SK-N-SH treated with all-trans-retinoic acid at 6 μM for 48 hours (cell line): ENCODE measurements around the gene MANBA.

Source experiments
- ATAC-seq: fragments of 200-7000 bp; cut with Tn5 transposase; 3 replicates; pipeline ENCODE4 v1.9.1; 2020; ENCODE audit warnings: mild to moderate bottlenecking, moderate library complexity
- ARNTL ChIP-seq: fragments of 450-650 bp; formaldehyde crosslinking; IDR thresholded peaks from 2 replicates; pipeline ENCODE4 v1.5.0; 2020; ENCODE audit warnings: low read depth, mild to moderate bottlenecking, moderate library complexity, borderline replicate concordance
- BACH2 ChIP-seq: fragments of 250-450 bp; sonication (Bioruptor Pico); IDR thresholded peaks from 2 replicates; pipeline ENCODE4 v1.9.0; 2021; ENCODE audit warnings: mild to moderate bottlenecking, borderline replicate concordance
- CREB5 ChIP-seq: fragments of 250-450 bp; sonication (Bioruptor Pico); IDR thresholded peaks from 2 replicates; pipeline ENCODE4 v1.5.1; 2020; ENCODE audit warnings: low read depth, mild to moderate bottlenecking, moderate library complexity
- CSDC2 ChIP-seq: fragments of 250-450 bp; sonication (Bioruptor Pico); IDR thresholded peaks from 2 replicates; pipeline ENCODE4 v1.5.0; 2020; ENCODE audit warnings: mild to moderate bottlenecking, moderate library complexity
- CSRNP3 ChIP-seq: fragments of 250-450 bp; sonication (Bioruptor Pico); IDR thresholded peaks from 2 replicates; pipeline ENCODE4 v1.5.1; 2021; ENCODE audit warnings: mild to moderate bottlenecking, moderate library complexity
- ESRRG ChIP-seq: fragments of 250-450 bp; sonication (Bioruptor Pico); IDR thresholded peaks from 2 replicates; pipeline ENCODE4 v1.6.1; 2021; ENCODE audit warnings: mild to moderate bottlenecking
- GLIS3 ChIP-seq: fragments of 250-450 bp; sonication (Bioruptor Pico); IDR thresholded peaks from 2 replicates; pipeline ENCODE4 v1.5.0; 2020; ENCODE audit warnings: mild to moderate bottlenecking, moderate library complexity
- ISL1 ChIP-seq: fragments of 250-450 bp; sonication (Bioruptor Pico); IDR thresholded peaks from 2 replicates; pipeline ENCODE4 v2.1.2; 2022; ENCODE audit warnings: mild to moderate bottlenecking, moderate library complexity
- OSR1 ChIP-seq: fragments of 250-450 bp; sonication (Bioruptor Pico); IDR thresholded peaks from 2 replicates; pipeline ENCODE4 v1.8.0; 2022; ENCODE audit warnings: moderate library complexity, mild to moderate bottlenecking, inconsistent platforms
- POU6F1 ChIP-seq: fragments of 250-450 bp; sonication (Bioruptor Pico); IDR thresholded peaks from 2 replicates; pipeline ENCODE4 v1.8.0; 2021; ENCODE audit warnings: low read depth, mild to moderate bottlenecking, moderate library complexity, borderline replicate concordance
- PPARA ChIP-seq: fragments of 250-450 bp; sonication (Bioruptor Pico); IDR thresholded peaks from 2 replicates; pipeline ENCODE4 v1.5.0; 2020; ENCODE audit warnings: mild to moderate bottlenecking, borderline replicate concordance
- RARB ChIP-seq: fragments of 250-450 bp; sonication (Bioruptor Pico); IDR thresholded peaks from 2 replicates; pipeline ENCODE4 v1.8.0; 2021; ENCODE audit warnings: mild to moderate bottlenecking, moderate library complexity
- SNAI2 ChIP-seq: fragments of 250-450 bp; sonication (Bioruptor Pico); IDR thresholded peaks from 2 replicates; pipeline ENCODE4 v1.5.0; 2020; ENCODE audit warnings: mild to moderate bottlenecking, moderate library complexity
- TCF4 ChIP-seq: fragments of 250-450 bp; sonication (Bioruptor Pico); IDR thresholded peaks from 2 replicates; pipeline ENCODE4 v1.8.0; 2021; ENCODE audit warnings: mild to moderate bottlenecking, moderate library complexity, borderline replicate concordance
- TOX ChIP-seq: fragments of 250-450 bp; sonication (Bioruptor Pico); IDR thresholded peaks from 2 replicates; pipeline ENCODE4 v1.8.0; 2021; ENCODE audit warnings: mild to moderate bottlenecking, moderate library complexity, borderline replicate concordance
- ZC3H10 ChIP-seq: fragments of 250-450 bp; sonication (Bioruptor Pico); IDR thresholded peaks from 2 replicates; pipeline ENCODE4 v1.5.1; 2021; ENCODE audit warnings: mild to moderate bottlenecking, moderate library complexity
- ZFP3 ChIP-seq: fragments of 250-450 bp; sonication (Bioruptor Pico); IDR thresholded peaks from 2 replicates; pipeline ENCODE4 v1.5.0; 2020; ENCODE audit warnings: mild to moderate bottlenecking, moderate library complexity
- ZFP30 ChIP-seq: fragments of 450-650 bp; formaldehyde crosslinking; IDR thresholded peaks from 2 replicates; pipeline ENCODE4 v1.5.0; 2022; ENCODE audit warnings: mild to moderate bottlenecking, moderate library complexity
- ZNF565 ChIP-seq: fragments of 450-650 bp; formaldehyde crosslinking; conservative IDR thresholded peaks from 2 replicates; pipeline ENCODE4 v1.5.0; 2020; ENCODE audit warnings: low read depth, mild to moderate bottlenecking, moderate library complexity
- ZNF8 ChIP-seq: fragments of 450-650 bp; formaldehyde crosslinking; IDR thresholded peaks from 2 replicates; pipeline ENCODE4 v1.5.0; 2020; ENCODE audit warnings: mild to moderate bottlenecking, moderate library complexity
- TF ChIP-seq, protein P1 (sequence below): fragments of 250-450 bp; sonication (Bioruptor Pico); IDR thresholded peaks from 2 replicates; pipeline ENCODE4 v1.5.0; 2020; ENCODE audit warnings: mild to moderate bottlenecking, moderate library complexity
- TF ChIP-seq, protein P2 (sequence below): fragments of 250-450 bp; sonication (Bioruptor Pico); IDR thresholded peaks from 2 replicates; pipeline ENCODE4 v1.8.0; 2020; ENCODE audit warnings: mild to moderate bottlenecking, moderate library complexity, borderline replicate concordance

MANBA gene

DNA sequence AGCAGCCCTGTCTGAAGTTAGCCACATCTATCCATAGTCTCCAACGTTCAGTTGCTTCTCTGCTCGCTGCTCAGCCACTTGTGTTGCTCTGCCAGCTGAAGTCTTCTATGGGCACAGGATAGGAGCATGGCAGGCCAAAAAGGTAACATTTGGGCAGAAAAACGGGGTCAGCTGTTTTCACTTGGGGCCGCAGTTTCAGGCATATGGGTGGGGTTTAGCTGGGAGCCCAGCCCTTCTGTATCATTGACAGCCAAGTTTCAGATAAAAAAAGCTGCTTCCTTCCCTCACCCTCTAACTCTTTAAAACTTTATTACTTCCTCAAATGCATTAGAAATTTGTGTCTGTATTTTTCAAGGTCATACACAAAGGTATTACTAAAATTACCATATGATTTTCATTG lies 18.4 kb upstream of the MANBA start:
- TF ChIP-seq, protein P1, sequence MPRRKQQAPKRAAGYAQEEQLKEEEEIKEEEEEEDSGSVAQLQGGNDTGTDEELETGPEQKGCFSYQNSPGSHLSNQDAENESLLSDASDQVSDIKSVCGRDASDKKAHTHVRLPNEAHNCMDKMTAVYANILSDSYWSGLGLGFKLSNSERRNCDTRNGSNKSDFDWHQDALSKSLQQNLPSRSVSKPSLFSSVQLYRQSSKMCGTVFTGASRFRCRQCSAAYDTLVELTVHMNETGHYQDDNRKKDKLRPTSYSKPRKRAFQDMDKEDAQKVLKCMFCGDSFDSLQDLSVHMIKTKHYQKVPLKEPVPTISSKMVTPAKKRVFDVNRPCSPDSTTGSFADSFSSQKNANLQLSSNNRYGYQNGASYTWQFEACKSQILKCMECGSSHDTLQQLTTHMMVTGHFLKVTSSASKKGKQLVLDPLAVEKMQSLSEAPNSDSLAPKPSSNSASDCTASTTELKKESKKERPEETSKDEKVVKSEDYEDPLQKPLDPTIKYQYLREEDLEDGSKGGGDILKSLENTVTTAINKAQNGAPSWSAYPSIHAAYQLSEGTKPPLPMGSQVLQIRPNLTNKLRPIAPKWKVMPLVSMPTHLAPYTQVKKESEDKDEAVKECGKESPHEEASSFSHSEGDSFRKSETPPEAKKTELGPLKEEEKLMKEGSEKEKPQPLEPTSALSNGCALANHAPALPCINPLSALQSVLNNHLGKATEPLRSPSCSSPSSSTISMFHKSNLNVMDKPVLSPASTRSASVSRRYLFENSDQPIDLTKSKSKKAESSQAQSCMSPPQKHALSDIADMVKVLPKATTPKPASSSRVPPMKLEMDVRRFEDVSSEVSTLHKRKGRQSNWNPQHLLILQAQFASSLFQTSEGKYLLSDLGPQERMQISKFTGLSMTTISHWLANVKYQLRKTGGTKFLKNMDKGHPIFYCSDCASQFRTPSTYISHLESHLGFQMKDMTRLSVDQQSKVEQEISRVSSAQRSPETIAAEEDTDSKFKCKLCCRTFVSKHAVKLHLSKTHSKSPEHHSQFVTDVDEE (CRISPR knock-in tag): no peak
- TF ChIP-seq POU6F1: no peak
- TF ChIP-seq, all 23 proteins: peak for 0
- ATAC-seq: no peak

GRCh38 chr4:102778720-102779119 lies 18.0 kb upstream of the MANBA start:
- TF ChIP-seq PPARA (CRISPR knock-in tag): no peak
- no peak for TF ChIP-seq CREB5 (CRISPR knock-in tag)
- no peak for TF ChIP-seq ISL1 (CRISPR knock-in tag)
- no peak for TF ChIP-seq CSRNP3 (CRISPR knock-in tag)
- TF ChIP-seq SNAI2: no peak
- TF ChIP-seq, protein P1 (CRISPR knock-in tag): no peak
- TF ChIP-seq ESRRG (CRISPR knock-in tag): no peak
- no peak for TF ChIP-seq OSR1 (CRISPR knock-in tag)
- no peak for TF ChIP-seq ZNF565 (CRISPR knock-in tag)
- no peak for TF ChIP-seq ZNF8
- TF ChIP-seq ARNTL (CRISPR knock-in tag): no peak
- no peak for TF ChIP-seq GLIS3 (CRISPR knock-in tag)
- TF ChIP-seq TCF4 (CRISPR knock-in tag): no peak
- no peak for TF ChIP-seq POU6F1
- no peak for TF ChIP-seq ZFP30 (CRISPR knock-in tag)
- TF ChIP-seq RARB (CRISPR knock-in tag): no peak
- TF ChIP-seq CSDC2 (CRISPR knock-in tag): no peak
- TF ChIP-seq BACH2 (CRISPR knock-in tag): no peak
- no peak for ATAC-seq

GRCh38 chr4:102775805-102776204 lies 15.0 kb upstream of the MANBA start:
- ATAC-seq: no peak
- no peak for TF ChIP-seq CSDC2 (CRISPR knock-in tag)
- TF ChIP-seq ESRRG (CRISPR knock-in tag): no peak
- no peak for TF ChIP-seq ZNF8
- TF ChIP-seq ZC3H10 (CRISPR knock-in tag): no peak
- TF ChIP-seq TOX (CRISPR knock-in tag): no peak
- TF ChIP-seq, protein P1 (CRISPR knock-in tag): no peak
- TF ChIP-seq, protein P2, sequence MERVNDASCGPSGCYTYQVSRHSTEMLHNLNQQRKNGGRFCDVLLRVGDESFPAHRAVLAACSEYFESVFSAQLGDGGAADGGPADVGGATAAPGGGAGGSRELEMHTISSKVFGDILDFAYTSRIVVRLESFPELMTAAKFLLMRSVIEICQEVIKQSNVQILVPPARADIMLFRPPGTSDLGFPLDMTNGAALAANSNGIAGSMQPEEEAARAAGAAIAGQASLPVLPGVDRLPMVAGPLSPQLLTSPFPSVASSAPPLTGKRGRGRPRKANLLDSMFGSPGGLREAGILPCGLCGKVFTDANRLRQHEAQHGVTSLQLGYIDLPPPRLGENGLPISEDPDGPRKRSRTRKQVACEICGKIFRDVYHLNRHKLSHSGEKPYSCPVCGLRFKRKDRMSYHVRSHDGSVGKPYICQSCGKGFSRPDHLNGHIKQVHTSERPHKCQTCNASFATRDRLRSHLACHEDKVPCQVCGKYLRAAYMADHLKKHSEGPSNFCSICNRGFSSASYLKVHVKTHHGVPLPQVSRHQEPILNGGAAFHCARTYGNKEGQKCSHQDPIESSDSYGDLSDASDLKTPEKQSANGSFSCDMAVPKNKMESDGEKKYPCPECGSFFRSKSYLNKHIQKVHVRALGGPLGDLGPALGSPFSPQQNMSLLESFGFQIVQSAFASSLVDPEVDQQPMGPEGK (CRISPR knock-in tag): no peak
- no peak for TF ChIP-seq ZFP3 (CRISPR knock-in tag)
- no peak for TF ChIP-seq ARNTL (CRISPR knock-in tag)
- TF ChIP-seq TCF4 (CRISPR knock-in tag): no peak
- no peak for TF ChIP-seq GLIS3 (CRISPR knock-in tag)
